ENCODE measurements around the gene ZNF664.
A peak's percentile ranks its signal among the peaks of the same experiment; 100 is the strongest.

The ZNF664 gene

DNA sequence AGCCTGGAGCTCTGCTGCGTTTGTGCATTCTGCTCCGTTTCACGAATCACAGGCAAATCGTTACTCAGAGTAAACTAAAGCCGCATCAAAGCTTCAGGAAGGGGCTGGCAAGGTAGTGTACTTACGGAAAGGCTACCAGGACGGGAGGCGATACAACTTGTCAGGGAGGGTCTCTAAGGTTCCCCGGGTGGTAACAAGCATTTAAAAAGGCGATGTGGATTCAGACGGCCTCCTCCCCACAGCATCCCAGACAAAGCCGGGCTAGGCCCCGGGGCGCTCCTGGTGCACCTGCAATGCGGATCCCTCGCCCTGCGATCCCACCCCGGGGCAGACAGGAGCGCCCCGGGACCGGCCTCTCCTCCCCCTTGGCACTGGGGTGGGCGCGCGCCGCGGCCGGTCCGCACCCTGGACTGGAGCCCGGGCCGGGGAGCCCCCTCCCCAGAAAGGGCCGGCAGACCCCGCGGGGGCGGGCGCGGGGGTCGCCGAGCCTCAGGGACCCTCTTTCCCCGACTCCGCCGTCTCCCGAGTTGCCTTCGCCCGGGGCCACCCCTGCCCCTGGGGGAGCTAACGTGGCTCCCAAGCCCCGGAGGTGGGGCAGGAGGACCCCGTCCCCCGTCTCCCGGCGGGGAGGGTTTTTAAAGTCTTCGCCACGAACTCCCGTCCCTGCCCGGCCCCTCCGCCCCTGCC, 1.1 kb upstream of the ZNF664 start:
- TF ChIP-seq JUND (IDR thresholded peaks at IDR 0.05; ENCODE audit: low read depth) = no peak
- in situ Hi-C loops (cut with HindIII; ENCODE audit: low pct_unique_long_range_greater_than_20kb, low sequenced_read_pairs) = no loop called here

DNA sequence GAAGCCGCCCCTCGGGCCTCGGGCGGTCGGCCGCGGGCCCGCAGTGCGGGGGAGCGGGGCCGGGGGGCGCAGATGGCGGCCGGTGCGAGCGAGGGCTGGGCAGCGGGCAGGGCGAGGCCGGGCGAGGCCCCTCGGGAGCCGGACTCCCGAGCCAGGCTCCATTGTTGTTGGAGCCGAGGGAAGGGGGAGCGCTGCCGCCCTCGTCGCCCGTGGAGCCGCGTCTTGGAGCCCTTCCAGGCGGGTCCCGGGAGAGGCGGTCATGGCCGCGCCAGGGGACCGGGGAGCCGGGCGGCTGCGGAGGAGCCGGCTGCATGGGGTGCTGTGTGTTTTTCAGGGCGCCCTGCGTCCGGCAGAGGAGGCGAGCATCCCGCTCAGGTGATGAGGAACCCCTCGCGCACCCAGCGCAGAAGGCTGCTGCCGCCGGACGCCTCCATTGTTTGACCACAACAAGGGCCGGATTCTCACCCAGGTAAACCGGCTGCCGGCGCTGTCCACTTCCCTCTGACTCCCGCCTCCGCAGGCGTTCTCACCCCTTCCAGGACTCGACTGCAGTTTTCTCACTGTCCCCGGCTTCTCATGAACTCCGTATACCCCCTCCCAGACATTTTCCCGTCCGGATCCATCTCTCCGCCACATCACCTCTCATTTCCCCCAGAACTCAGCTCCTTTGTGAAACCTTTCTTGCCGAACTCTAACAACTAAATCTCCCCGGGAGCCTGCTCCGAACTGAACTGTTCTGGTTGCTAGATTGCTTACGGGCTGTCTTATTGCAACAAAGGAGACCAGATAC, 732 bp downstream of the ZNF664 start:
- in situ Hi-C loops (cut with HindIII; ENCODE audit: low pct_unique_long_range_greater_than_20kb, low sequenced_read_pairs) = no loop called here

More for the DNA sequence above, 1.1 kb upstream of the ZNF664 start:
- peak in 1 of 2 experiments; percentile 60 for DNase-seq (ENCODE audit: low read depth in 1 of 2, low spot score in 1 of 2)

DNA sequence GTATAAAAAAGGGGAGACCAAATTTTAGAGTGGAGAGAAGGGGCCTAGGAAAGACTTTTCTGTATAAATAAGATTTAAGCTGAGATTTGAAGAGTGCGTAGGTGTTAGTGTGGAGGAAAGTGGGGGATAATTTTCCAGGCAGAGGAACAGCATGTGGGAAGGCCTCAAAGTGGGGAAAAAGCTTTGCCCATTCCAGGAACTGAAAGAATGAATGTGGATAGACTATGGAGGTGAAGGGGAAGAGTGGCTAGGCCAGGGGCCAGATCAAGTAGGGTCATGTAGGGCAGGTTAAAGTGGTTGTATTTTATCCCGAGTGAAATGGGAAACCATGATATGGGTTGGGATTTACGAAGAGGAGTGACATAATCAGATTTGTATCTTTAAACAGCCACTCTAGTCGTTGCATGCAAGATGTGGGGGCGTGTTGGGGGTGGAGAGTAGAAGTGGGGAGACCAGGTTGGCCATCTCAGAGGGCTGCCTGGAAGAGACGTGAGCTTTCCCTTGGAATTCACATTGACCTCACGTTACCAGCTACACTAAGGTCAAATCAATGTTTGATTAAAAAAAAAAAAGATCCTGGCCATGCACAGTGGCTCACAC, 3.3 kb downstream of the ZNF664 start:
- no peak for TF ChIP-seq JUND (IDR thresholded peaks at IDR 0.05; ENCODE audit: low read depth)
- DNase-seq (ENCODE audit: low read depth in 1 of 2, low spot score in 1 of 2) = no peak
- in situ Hi-C loops (cut with HindIII; ENCODE audit: low pct_unique_long_range_greater_than_20kb, low sequenced_read_pairs) = no loop called here

More for the DNA sequence above, 732 bp downstream of the ZNF664 start:
- DNase-seq (ENCODE audit: low read depth in 1 of 2, low spot score in 1 of 2) = peak; percentile 45 to 63
- no peak for TF ChIP-seq JUND (IDR thresholded peaks at IDR 0.05; ENCODE audit: low read depth)

DNA sequence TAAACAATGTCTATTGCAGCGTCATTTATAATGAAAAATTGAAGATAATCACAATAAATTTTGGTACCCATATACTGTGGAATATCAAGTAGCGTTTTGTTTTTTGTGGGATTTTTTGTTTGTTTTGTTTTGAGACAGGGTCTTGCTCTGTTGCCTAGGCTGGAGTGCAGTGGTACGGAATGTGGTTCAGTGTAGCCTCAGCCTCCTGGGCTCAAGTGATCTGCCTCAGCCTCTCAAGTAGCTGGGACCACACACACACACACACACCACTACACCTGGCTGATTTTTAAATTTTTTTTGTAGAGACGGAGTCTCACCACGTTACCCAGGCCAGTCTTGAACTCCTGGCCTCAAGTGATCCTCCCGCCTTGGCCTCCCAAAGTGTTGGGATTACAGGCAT, 6.6 kb downstream of the ZNF664 start:
- no peak for DNase-seq (ENCODE audit: low read depth in 1 of 2, low spot score in 1 of 2)
- no peak for TF ChIP-seq JUND (IDR thresholded peaks at IDR 0.05; ENCODE audit: low read depth)
- in situ Hi-C loops (cut with HindIII; ENCODE audit: low pct_unique_long_range_greater_than_20kb, low sequenced_read_pairs) = no loop called here

DNA sequence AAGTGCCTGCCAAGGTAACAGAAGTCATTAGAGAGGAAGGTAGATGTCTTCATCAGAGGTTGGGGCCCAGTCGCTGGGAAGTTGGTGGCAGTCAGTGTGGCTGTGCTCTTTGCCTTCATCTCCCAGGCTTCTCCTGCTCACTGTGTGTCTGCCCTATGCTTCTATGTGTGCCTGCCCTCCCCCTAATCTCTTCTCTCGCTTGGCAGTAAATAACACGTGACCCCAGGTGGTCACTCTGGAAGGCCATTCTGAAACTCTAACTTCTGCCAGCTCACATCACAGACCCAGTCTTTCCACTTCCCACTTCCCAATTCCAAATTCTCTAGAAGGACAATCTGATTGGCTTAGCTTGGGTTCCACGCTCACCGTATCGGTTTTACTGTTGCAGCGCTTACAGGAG, 9.3 kb downstream of the ZNF664 start:
- TF ChIP-seq JUND (IDR thresholded peaks at IDR 0.05; ENCODE audit: low read depth) = no peak
- in situ Hi-C loops (cut with HindIII; ENCODE audit: low pct_unique_long_range_greater_than_20kb, low sequenced_read_pairs) = no loop called here
- DNase-seq (ENCODE audit: low read depth in 1 of 2, low spot score in 1 of 2) = no peak

DNA sequence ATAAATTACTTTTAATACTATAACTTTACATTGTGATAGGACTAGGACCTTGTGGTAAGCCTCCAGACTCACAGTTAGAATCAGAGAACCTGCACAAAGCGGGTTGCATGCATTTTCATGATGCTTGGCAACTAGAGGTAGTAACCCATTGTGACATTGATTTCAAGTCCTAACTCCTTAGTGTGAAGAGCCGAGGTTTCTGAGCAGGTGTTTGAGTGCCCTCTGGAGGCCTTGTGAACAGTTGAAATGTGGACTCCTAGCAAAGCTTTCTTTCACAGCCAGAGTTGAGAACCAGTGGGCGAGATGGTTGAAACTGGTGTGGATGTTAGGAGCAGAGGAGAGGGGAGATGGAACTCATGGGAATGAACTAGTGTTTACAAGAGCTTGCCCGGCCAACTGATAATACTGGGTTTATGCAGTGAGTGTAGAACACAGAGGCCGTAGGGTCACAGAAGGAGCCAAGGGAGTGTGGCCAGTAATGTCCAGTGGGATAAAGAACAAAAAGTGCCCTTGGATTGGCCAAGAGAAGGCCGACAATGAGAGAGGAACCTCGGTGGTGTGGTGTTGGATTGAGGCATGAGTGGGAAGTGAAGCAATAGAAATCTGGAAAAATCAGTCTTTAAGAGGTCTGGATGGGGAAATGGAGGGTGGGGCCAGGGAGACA, 10.9 kb downstream of the ZNF664 start:
- in situ Hi-C loops (cut with HindIII; ENCODE audit: low pct_unique_long_range_greater_than_20kb, low sequenced_read_pairs) = no loop called here
- no peak for TF ChIP-seq JUND (IDR thresholded peaks at IDR 0.05; ENCODE audit: low read depth)
- peak; percentile 52 to 87 for DNase-seq (ENCODE audit: low read depth in 1 of 2, low spot score in 1 of 2)

DNA sequence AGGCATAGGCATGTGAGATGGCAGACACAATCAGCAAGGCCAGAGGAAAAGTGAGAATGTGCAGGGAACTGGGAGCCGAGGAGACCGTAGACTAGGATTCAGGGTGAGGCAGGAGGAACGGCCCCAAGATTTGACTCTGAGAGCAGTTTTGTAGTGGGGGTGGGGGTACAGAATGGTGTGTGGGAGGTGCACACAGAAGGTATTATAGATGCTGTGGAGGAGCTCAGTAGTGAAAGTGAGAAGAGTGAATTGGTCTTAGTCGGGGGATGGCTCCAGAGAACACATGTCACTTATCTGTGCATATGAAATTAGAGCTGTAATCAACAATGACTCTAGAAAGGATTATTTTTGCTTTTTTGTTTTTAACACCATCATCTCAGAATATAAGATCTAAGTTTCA, 11.9 kb downstream of the ZNF664 start:
- in situ Hi-C loops (cut with HindIII; ENCODE audit: low pct_unique_long_range_greater_than_20kb, low sequenced_read_pairs) = no loop called here
- TF ChIP-seq JUND (IDR thresholded peaks at IDR 0.05; ENCODE audit: low read depth) = no peak
- DNase-seq (ENCODE audit: low read depth in 1 of 2, low spot score in 1 of 2) = no peak

DNA sequence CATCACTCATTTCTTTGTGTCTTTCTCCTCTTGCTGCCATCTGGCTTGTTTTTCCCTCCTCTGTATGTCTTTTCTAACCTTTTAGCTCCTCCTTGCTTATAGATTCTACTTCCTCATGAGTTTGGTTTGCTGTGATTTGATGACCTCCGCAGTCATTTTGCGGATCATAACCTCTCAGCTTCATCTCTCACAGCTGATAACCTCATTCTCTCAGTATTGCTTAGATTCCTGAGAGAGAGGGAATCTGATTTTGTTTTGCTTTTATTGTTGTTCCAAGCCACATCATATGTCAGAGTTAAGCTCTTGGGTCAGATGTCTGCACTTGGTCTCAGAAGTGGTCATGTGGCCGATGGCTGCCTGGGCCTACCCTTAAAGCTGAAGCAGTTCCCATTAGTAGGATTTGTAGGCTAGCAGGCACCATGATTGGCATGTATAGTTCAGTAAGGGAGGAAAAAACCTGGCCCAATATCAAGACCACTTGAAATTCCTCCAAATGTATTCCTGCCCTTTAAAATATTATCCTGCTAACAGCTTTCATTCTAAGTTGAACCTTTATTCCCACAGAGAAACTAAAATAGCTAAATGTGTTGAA, 13.5 kb downstream of the ZNF664 start:
- DNase-seq (ENCODE audit: low read depth in 1 of 2, low spot score in 1 of 2) = no peak
- in situ Hi-C loops (cut with HindIII; ENCODE audit: low pct_unique_long_range_greater_than_20kb, low sequenced_read_pairs) = no loop called here
- TF ChIP-seq JUND (IDR thresholded peaks at IDR 0.05; ENCODE audit: low read depth) = no peak

DNA sequence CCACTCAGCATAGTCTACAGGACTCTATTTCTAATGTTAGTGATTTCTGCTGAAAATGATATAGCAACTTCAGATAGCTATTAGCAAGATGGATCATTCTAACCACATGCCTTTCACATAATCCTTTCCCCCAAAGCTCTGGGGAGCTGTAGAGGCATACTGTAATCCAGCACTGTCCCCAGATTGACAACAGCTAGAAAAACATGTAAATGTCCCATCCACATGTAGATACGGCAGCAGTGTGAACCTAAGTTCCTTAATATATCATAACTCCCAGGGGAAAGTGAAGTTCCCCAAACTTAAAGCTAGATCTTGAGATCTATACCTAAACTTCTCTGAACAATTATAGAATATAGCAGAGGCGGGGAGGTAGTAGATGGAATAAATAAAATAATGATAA, 14.0 kb downstream of the ZNF664 start:
- in situ Hi-C loops (cut with HindIII; ENCODE audit: low pct_unique_long_range_greater_than_20kb, low sequenced_read_pairs) = no loop called here
- no peak for DNase-seq (ENCODE audit: low read depth in 1 of 2, low spot score in 1 of 2)
- no peak for TF ChIP-seq JUND (IDR thresholded peaks at IDR 0.05; ENCODE audit: low read depth)

DNA sequence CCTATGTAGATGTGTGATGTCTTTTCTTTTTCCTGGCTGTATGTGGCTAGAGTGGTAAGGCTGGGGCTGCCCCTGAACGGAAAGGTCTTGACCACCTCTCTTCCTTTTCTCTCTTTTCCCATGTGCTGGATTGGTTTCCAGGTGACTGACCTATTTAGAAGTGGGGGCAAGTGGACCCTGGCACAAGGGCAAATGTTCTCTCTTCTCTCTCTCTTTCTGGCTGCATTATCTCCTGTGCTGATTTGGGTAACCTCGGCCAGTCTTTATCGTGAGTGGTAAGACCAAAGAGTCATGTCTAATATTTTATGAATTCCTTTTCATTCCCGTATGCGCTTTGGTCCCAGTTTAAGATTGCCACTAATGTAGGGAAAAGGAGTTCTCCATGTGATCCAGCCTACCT, 16.2 kb downstream of the ZNF664 start:
- no peak for DNase-seq (ENCODE audit: low read depth in 1 of 2, low spot score in 1 of 2)
- in situ Hi-C loops (cut with HindIII; ENCODE audit: low pct_unique_long_range_greater_than_20kb, low sequenced_read_pairs) = no loop called here
- TF ChIP-seq JUND (IDR thresholded peaks at IDR 0.05; ENCODE audit: low read depth) = no peak

DNA sequence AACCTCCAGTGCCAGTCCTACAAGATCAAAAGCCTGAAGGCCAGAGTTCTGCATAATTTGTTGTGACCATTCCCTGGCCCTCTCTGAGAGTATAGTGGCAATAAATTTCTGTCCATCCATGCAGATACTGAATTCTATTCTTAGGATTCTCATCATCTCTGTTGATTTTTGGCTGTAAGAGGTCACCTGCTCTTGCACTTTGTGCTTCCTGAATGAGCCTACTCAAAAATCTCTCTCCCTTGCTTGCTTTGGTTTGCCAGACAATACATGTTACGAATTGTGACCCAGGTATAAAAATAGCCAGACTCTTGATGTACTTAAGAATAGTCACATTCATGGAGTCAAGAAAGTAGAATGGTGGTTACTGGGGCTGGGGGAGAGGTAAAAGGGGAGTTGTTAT, 16.7 kb downstream of the ZNF664 start:
- in situ Hi-C loops (cut with HindIII; ENCODE audit: low pct_unique_long_range_greater_than_20kb, low sequenced_read_pairs) = no loop called here
- no peak for DNase-seq (ENCODE audit: low read depth in 1 of 2, low spot score in 1 of 2)

DNA sequence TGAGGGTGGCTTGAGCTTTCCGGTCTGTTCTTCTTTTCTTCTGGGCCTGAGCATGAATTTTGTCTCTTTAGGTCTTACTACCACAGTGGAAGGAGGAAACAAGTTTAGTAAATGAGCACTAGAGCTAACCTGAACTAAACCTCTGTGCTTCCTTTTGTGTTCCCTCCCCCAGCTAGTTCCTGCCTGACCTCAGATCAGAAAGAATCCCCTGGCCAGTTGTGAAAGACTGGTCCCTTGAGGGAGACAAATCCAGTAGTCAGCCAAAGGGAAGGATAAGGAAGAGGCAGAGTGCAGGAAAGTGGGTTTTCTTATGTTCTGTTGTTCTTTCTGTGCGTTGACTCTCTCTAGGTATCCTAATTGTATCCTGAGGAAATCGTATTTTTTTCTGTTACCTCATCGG, 17.5 kb downstream of the ZNF664 start:
- no peak for DNase-seq (ENCODE audit: low read depth in 1 of 2, low spot score in 1 of 2)
- in situ Hi-C loops (cut with HindIII; ENCODE audit: low pct_unique_long_range_greater_than_20kb, low sequenced_read_pairs) = no loop called here
- TF ChIP-seq JUND (IDR thresholded peaks at IDR 0.05; ENCODE audit: low read depth) = no peak

More for the DNA sequence above, 16.7 kb downstream of the ZNF664 start:
- no peak for TF ChIP-seq JUND (IDR thresholded peaks at IDR 0.05; ENCODE audit: low read depth)

Measured in T47D (cell line).